BJ (cell line): ENCODE data around the gene MPL. TPM values are rescaled to one million over a fixed set of nuclear protein-coding genes. Genes with fewer than 3 reads are reported as not detected.

Source experiments
- CTCF ChIA-PET: fragments of 350-600 bp; formaldehyde crosslinking; extraction: SDS; loops from one replicate; lab custom pipeline; 2021; ENCODE audit warnings: antibody characterized with exemption, inconsistent platforms; lab: Yijun Ruan, JAX
- POLR2A ChIA-PET: fragments of 300-600 bp; sonication (Branson Sonifier 250); formaldehyde crosslinking; extraction: SDS; loops from one replicate; lab custom pipeline; 2021; ENCODE audit warnings: antibody characterized with exemption; lab: Charles Lee
- DNase-seq: peaks from one replicate; pipeline ENCODE4 v3.0.0-alpha.2; 2011; ENCODE audit warnings: low read depth
- H3K27me3 ChIP-seq: 2 replicates; pipeline ENCODE4 v1.6.0; 2011; ENCODE audit warnings: low read length; ENCODE audit not compliant: control insufficient read depth, insufficient read depth
- H3K36me3 ChIP-seq: 2 replicates; pipeline ENCODE4 v1.5.1; 2011; ENCODE audit warnings: low read length; ENCODE audit not compliant: control insufficient read depth, insufficient read depth
- H3K4me3 ChIP-seq: 2 replicates; pipeline ENCODE4 v1.5.1; 2011; ENCODE audit warnings: low read depth, mild to moderate bottlenecking, control low read depth, low read length
- polyA plus RNA-seq: library from polyadenylated mRNA; depleted of rRNA; stranded (reverse); fragments of >200 nt; gene quantifications from 2 replicates; pipeline ENCODE4 v1.2.3, GENCODE V29; 2011
- TF ChIP-seq, protein P1 (sequence below): IDR thresholded peaks from 2 replicates; pipeline ENCODE4 v1.5.1; 2011; ENCODE audit warnings: low read depth, mild to moderate bottlenecking, control low read depth, inconsistent platforms, low read length, moderate library complexity; ENCODE audit not compliant: insufficient read depth

The MPL gene
- polyA plus RNA-seq, 1 experiment: not detected

DNA sequence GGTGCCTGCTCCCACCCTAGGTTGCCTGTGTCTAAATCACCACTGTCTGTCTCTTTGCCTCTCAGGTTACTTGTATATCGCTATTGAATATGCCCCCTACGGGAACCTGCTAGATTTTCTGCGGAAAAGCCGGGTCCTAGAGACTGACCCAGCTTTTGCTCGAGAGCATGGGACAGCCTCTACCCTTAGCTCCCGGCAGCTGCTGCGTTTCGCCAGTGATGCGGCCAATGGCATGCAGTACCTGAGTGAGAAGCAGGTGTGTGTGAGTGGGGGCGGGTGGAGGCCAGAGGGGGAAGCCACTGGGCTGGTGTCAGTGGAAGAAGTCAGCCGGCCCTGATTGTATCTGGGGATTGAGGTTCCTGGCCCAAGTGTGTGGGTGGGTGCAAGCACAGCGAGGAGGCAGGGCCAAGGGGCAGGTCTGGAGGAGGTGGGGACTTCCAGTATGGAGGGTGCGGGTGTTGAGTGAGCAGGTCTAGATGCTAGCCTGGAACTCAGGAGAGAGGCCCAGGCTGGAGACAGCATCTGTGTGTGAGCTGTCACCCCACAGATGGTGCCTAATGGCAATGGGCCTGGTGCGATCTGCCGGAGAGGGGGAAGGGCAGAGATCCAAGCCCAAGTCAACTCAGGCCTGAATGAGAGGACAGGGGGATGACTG is 19.7 kb upstream of the MPL start:
- no peak for DNase-seq
- TF ChIP-seq, protein P1, sequence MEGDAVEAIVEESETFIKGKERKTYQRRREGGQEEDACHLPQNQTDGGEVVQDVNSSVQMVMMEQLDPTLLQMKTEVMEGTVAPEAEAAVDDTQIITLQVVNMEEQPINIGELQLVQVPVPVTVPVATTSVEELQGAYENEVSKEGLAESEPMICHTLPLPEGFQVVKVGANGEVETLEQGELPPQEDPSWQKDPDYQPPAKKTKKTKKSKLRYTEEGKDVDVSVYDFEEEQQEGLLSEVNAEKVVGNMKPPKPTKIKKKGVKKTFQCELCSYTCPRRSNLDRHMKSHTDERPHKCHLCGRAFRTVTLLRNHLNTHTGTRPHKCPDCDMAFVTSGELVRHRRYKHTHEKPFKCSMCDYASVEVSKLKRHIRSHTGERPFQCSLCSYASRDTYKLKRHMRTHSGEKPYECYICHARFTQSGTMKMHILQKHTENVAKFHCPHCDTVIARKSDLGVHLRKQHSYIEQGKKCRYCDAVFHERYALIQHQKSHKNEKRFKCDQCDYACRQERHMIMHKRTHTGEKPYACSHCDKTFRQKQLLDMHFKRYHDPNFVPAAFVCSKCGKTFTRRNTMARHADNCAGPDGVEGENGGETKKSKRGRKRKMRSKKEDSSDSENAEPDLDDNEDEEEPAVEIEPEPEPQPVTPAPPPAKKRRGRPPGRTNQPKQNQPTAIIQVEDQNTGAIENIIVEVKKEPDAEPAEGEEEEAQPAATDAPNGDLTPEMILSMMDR: no peak
- CTCF ChIA-PET: interaction anchor here (0.6 to 1.3 kb wide), 2 partner anchors 8 to 11 kb away, joined by 3 read pairs; no protein-coding TSS in a partner anchor
- Histone ChIP-seq H3K36me3 (no peaks in the 10 kb centered on the region), H3K27me3 (no peaks in the 10 kb centered on the region), H3K4me3 (no peak overlapping the region)
- POLR2A ChIA-PET: no interaction called here

DNA sequence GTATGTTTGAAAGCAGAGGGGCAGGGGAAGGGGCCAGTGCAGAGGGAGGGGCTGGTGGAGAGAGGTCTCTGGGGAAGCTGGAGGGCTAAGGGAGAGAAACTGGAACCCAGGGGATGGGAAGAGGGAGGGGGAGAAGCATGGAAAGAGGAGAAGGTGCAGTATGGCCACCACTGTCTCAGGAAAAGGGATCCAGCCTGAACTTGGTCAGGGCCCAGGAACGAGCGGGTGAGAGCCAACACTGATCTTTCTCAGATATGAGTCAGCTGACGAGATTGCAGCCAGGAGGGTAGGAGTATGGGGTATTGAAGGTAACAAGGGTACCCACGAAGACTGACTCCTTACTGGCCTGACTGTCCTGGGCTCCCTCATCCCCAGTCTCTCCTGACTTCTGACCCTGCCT is 18.8 kb upstream of the MPL start:
- DNase-seq: no peak
- ChIA-PET POLR2A (no interaction called here), CTCF (interaction anchor here (0.6 kb wide), 1 partner anchor 12 kb away, joined by 3 read pairs; no protein-coding TSS in a partner anchor)
- TF ChIP-seq, protein P1: no peak
- Histone ChIP-seq H3K27me3 (no peaks in the 10 kb centered on the region), H3K4me3 (no peak overlapping the region), H3K36me3 (no peaks in the 10 kb centered on the region)

DNA sequence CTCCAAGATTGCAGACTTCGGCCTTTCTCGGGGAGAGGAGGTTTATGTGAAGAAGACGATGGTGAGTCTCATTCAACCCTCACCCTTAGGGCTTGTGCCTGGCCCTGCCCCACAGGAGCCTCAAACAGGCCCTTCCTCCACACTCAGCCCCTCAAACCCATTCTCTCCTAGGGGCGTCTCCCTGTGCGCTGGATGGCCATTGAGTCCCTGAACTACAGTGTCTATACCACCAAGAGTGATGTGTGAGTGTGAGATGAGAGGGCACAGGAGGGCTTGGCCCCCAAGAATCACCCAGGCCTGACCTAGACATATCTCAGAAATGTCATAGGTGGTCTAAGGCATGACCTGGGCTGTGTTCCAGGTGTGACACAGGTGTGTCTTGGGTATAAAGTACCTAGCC is 18.3 kb upstream of the MPL start:
- TF ChIP-seq, protein P1: no peak
- ChIA-PET CTCF (no interaction called here), POLR2A (no interaction called here)
- no peak for DNase-seq
- H3K4me3 ChIP-seq: no peak overlapping the region
- H3K36me3 ChIP-seq: no peaks in the 10 kb centered on the region
- no peaks in the 10 kb centered on the region for H3K27me3 ChIP-seq

DNA sequence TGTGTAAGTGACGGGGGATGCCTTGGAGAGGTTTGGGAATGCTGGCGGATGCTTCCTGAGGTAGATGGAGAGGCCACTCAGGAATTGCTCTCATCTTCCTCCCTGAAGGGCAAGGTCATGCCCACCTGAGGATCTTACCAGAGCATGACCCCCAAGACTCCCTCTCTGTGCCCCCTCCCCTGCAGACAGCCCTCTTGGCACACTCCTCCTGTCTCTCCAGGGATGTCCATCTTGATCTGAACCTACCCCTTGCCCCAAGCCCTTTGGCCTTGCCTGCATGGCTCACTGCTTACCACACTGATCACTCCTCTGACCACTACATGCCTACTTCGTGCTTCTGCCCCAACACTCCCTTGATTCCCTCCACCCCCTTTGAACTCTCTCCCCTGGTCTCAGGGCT is 17.9 kb upstream of the MPL start:
- no peaks in the 10 kb centered on the region for H3K36me3 ChIP-seq
- ChIA-PET CTCF (interaction anchor here (0.8 kb wide), 1 partner anchor 13 kb away, joined by 4 read pairs; no protein-coding TSS in a partner anchor), POLR2A (no interaction called here)
- TF ChIP-seq, protein P1: no peak
- DNase-seq: no peak
- no peak overlapping the region for H3K4me3 ChIP-seq
- H3K27me3 ChIP-seq: no peaks in the 10 kb centered on the region

DNA sequence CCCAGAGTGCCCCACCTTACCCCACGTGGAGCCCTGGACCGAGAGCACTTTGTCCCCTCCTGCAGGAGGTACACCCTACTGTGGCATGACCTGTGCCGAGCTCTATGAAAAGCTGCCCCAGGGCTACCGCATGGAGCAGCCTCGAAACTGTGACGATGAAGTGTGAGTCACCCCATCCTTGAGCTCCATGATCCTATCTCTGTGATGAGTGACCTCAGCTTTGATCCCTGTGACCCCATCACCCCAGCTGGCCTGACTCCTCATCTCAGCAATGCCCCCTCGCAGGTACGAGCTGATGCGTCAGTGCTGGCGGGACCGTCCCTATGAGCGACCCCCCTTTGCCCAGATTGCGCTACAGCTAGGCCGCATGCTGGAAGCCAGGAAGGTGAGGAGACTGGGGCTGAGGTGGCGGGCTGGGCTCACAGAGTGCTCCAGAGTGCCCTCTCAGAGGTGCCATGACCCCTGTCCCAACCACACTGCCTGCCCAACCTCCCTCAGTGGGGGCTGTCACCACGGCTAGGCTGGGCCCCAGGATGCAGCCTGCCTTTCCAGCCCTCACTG is 16.2 kb upstream of the MPL start:
- Histone ChIP-seq H3K4me3 (no peak overlapping the region), H3K36me3 (no peaks in the 10 kb centered on the region), H3K27me3 (no peaks in the 10 kb centered on the region)
- TF ChIP-seq, protein P1: no peak
- CTCF ChIA-PET: interaction anchor here (1.1 kb wide), 1 partner anchor 27 kb away, joined by 3 read pairs; no protein-coding TSS in a partner anchor
- POLR2A ChIA-PET: no interaction called here
- DNase-seq: no peak
